Stimulated activated CD8-positive, alpha-beta memory T cell treated with anti-CD3 and anti-CD28 coated beads, Interleukin-12 subunit alpha, Interleukin-12 subunit beta, amount 100 ng/mL, for 24 hours (primary cell): ENCODE data around the gene EML1.

Source experiments
- DNase-seq: peaks from one replicate; pipeline ENCODE4 v3.0.0-alpha.2; 2020; ENCODE audit errors: extremely low read depth

EML1 gene

GRCh38 chr14:99779751-99780150 is 13.5 kb upstream of the EML1 start:
- DNase-seq: no peak

GRCh38 chr14:99780690-99781089 is 12.5 kb upstream of the EML1 start:
- DNase-seq: no peak

DNA sequence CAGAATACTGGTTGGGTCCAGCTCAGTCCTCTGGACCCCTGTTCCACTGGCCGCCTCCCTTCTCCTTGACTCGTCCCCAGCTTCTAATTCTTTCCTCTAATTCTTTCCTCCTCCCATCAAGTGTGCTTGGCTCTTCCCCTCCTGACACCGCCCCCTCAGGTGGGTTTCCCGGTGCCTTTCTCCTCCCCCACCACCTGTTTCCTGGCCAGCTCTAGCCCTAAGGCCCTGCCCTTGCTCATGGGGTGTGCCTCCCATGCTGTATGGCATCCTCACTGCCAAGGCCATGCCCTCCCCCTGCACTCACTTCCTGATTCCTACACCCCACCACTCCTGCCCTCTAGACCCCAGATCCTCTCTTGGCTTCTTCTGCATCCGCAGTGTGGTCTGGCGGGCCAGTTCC is 12.1 kb upstream of the EML1 start:
- no peak for DNase-seq

GRCh38 chr14:99781853-99782610 is 11.2 kb upstream of the EML1 start:
- DNase-seq: no peak

- no peak for DNase-seq
Observed at GRCh38 chr14:99784508-99784907, 8.7 kb upstream of the EML1 start.

- DNase-seq: no peak
Observed at GRCh38 chr14:99785426-99785825, 7.8 kb upstream of the EML1 start.

DNA sequence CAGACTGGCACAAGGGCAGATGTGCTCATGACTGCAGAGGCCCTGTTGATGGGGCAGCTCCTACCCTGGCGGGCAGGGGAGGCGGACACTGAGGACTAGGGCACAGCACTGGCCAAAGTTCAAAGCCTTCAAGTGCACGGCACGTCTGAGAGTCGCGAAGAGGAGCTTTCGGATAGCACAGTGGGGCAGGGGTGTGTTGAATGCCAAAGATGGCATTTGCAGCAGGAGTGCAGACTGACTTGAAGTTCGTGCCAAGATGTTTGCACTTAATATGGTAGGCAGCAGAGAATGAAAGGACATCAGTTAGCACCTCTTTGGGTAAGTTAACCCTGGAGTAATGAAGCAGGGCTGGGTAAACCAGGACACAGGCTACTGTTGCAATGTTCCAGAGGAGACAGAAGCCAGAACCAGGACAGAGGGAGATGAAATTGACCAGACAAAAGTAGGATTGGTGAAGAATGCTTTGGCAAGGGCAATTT is 6.7 kb upstream of the EML1 start:
- no peak for DNase-seq

DNA sequence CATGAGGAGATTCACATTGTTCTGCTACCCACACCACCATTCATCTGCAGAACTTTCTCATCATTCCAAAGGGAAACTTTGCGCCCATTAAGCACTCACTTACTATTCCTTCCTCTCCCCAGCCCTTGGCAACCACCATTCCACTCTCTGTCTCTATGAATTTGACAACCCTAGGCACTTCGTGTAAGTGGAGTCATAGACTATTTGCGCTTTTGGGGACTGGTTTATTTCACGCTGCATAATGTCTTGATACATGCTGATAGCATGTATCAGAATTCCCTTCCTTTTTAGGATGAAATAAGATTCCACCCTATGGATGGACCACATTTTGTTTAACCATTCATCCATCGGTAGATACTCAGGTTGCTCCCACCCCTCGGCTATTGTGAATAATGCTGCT is 4.5 kb upstream of the EML1 start:
- DNase-seq: no peak

DNA sequence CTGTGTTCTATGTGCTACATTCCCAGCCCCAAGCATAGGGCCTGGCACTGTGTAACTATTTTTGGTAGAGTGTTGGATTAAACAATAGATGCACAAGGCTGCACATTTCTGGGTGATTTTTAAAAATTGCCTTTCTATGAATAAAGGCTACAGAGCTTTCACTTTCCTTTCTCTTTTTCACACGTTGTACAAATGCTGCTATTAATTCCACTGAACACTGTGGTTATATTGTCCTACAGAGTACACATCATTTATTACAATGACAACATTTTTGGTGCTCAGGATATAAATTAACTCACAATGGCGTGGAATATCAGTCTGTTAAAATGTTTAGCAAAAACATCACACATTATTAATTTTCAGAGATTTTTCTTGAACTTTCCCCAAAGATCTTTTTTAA is 3.6 kb upstream of the EML1 start:
- DNase-seq: no peak

GRCh38 chr14:99790201-99790977 is 2.8 kb upstream of the EML1 start:
- no peak for DNase-seq

- DNase-seq: no peak
Observed at GRCh38 chr14:99790978-99791376, 2.2 kb upstream of the EML1 start.

DNA sequence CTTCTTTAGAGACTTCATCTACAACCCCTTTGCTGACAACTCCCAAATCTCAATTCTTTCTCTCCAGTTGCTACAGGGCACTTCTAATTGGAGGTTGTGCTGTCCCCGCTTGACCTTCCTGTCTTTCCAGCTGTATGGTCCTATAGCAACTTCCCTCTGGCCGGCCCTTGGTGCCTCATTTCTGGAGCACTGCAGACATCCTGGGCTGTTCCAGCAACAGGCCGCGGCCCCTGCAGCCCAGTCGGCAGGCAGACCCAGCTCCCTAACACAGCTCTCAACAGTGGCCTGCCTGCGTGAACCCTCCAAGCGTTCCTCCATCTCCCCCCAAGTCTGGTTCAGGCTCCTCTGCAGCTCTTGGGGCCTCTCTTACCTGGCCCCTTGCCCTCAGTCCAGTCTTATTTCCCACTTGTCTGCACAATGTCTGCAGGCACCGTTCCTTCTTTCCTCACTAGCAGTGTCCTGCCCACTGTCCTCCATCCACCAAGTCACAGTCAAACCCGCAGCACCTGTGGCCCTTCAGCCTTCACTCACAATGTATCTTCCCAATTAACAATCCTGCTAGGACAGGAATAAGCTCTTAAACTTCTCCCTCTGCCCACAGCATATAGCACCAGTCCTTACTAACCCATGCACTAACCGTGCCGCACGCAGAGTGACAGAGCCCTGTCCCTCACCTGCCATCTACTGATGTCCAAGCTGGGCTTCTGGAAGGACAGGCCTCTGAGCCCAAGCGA is 1.6 kb upstream of the EML1 start:
- DNase-seq: no peak

DNA sequence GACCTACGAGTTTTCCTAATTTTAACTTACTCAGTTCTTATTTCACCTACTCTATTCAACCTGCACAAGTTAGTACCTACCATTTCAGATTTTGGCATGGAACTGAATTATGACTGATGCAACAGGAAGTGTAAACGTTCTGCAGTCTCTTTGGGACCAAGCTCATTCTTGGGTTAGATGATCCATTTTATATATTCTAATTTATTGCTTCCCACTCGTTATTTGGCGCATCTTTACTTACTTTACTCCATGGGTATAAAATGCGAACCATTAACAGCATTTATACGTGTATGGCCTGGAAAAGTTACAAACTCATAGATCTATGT is 1.0 kb upstream of the EML1 start:
- no peak for DNase-seq

DNA sequence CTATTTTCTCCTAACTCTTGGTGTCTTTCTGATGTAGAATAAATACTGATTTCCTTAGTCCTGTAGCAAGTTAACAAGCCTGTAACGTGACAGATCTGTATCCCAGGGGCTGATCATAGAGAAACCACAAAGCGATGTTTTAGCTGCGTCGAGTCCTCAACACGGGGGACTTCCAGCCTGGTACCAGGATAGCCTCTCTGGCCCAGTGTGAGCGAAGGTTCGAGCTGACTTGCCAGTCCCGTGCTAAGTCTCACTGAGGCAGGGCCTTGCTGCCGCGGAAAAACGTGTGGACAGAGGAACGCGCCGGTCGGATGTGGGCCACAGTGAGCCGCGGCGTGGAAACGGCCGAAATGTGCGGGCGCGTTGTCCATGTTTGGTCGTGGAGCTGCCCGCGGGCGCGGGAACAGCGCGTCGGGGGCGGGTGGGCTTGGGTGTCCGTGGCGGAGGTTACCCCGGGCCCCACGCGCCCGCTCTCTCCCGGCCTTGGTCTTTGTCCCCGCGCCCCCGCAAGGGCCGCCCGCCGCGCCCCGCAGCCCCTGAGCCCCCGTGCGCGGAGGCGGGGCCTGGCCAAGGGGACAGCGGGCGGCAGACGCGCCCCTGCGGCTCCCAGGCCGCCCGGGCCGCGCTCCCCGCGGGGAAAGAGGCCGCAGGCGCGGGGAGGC is 531 bp upstream of the EML1 start:
- DNase-seq: no peak

DNA sequence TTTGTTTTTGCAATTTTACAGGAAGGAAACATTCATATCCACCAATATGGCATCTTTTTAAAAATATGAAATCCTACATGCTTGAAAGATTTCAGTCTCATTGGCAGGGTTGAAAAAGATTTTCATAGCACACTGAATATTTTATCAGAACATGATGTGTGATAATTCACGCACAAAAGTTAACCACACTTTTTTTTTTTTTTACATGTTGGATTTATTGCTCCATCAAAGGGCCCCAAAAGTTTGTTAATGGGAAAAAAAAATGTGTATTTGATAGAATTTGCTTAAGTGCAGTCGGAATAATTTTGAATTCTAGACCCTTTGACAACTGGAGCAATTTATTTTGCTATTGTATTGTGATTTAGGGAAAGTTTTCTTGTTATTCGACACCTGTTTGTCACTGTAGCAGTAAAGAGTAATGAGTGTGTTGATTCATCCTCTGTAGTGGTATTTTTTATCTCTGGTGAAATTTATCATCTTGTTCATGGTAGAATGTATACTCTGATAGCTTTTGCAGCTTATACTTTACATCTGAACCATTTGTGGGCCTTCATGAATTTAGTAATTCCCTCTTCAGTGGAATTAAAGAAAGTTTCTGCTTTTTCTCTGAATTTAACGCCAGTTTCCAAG is 1.1 kb downstream of the EML1 start:
- DNase-seq: no peak

DNA sequence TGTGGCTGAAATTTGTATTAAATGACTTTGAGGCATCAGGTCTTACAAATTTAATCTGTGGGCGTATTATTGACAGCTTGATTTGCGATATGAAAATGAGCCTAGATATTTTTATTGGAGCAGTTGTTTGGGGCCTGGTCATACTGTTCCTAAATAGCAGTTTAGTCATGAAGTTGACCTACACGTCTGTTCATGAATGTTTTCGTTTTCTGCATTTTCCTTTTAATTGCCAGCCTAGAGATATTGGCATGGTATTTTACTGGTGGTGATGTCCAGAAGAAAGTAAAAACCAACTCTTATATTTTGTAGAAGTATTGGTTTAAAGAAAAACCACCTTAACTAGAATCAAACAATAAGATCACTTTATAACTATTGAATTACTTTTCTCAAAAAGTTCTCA is 1.8 kb downstream of the EML1 start:
- no peak for DNase-seq

- DNase-seq: no peak
Observed at GRCh38 chr14:99797231-99797630, 4.0 kb downstream of the EML1 start.

GRCh38 chr14:99800781-99801180 is 7.6 kb downstream of the EML1 start:
- no peak for DNase-seq

GRCh38 chr14:99802301-99803105 is 9.3 kb downstream of the EML1 start:
- no peak for DNase-seq

GRCh38 chr14:99803106-99803775 is 10.0 kb downstream of the EML1 start:
- no peak for DNase-seq
